OCI-LY3 (cell line): ENCODE measurements around the gene GNG13.
"Not testable (repeated sequence)": the region's sequence is repeated elsewhere in the genome, so short reads cannot be mapped to it uniquely, and the experiment has no call there.

Experiments
- H2AFZ ChIP-seq: fragments of 200-600, 300-600 bp; shearing (Covaris generic); 2 replicates; pipeline ENCODE4 v1.6.0; 2014; ENCODE audit warnings: antibody characterized with exemption, low read depth, low read length
- H3K27ac ChIP-seq: fragments of 200-600, 300-600 bp; sonication (generic); 2 replicates; pipeline ENCODE4 v1.5.1; 2014; ENCODE audit warnings: mild to moderate bottlenecking, low read length, moderate library complexity, mixed read lengths
- H3K27me3 ChIP-seq: fragments of 200-600, 300-600 bp; sonication (generic); 2 replicates; pipeline ENCODE4 v1.6.1; 2014; ENCODE audit warnings: low read depth, low read length, mixed read lengths
- H3K36me3 ChIP-seq: fragments of 200-600, 300-600 bp; sonication (generic); replicated peaks from 2 replicates; pipeline ENCODE3; 2014; ENCODE audit warnings: low read depth, low read length, mixed read lengths
- H3K4me1 ChIP-seq: fragments of 300-600, 200-600 bp; sonication (generic); 2 replicates; pipeline ENCODE4 v1.6.1; 2014; ENCODE audit warnings: low read length, mixed read lengths
- H3K4me2 ChIP-seq: fragments of 200-600, 300-600 bp; sonication (generic); 2 replicates; pipeline ENCODE4 v1.6.1; 2014; ENCODE audit warnings: low read length, mixed read lengths
- H3K4me3 ChIP-seq: fragments of 300-600, 200-600 bp; sonication (generic); 2 replicates; pipeline ENCODE4 v1.5.1; 2014; ENCODE audit warnings: antibody characterized with exemption, mild to moderate bottlenecking, low read length, moderate library complexity
- H3K79me2 ChIP-seq: fragments of 300-600, 200-600 bp; shearing (Covaris generic); 2 replicates; pipeline ENCODE4 v1.6.1; 2014; ENCODE audit warnings: mild to moderate bottlenecking, low read length, mixed read lengths
- H3K9ac ChIP-seq: fragments of 300-600, 200-600 bp; shearing (Covaris generic); 2 replicates; pipeline ENCODE4 v1.6.0; 2014; ENCODE audit warnings: mild to moderate bottlenecking, low read length, moderate library complexity
- H3K9me3 ChIP-seq: fragments of 200-600, 300-600 bp; shearing (Covaris generic); 2 replicates; pipeline ENCODE4 v1.6.1; 2014; ENCODE audit warnings: low read length, mixed read lengths; ENCODE audit not compliant: insufficient read depth
- H4K20me1 ChIP-seq: fragments of 200-600, 300-600 bp; sonication (generic); 2 replicates; pipeline ENCODE4 v1.6.1; 2016; ENCODE audit warnings: low read length, mixed read lengths; ENCODE audit not compliant: insufficient read depth
- EZH2phosphoT487 ChIP-seq: fragments of 200-600 bp; shearing (Covaris generic); IDR thresholded peaks from 2 replicates; pipeline ENCODE4 v1.6.1; 2018; ENCODE audit warnings: antibody characterized with exemption, mixed run types, low read depth
- TF ChIP-seq, protein P1 (sequence below): fragments of 200-600, 300-600 bp; sonication (generic); IDR thresholded peaks from 2 replicates; pipeline ENCODE4 v1.5.1; 2014; ENCODE audit warnings: antibody characterized with exemption, low read length, low read depth

GNG13 gene

GRCh38 chr16:822909-823297 lies 22.4 kb upstream of the GNG13 start:
- no peak overlapping the region for H2AFZ ChIP-seq
- H3K4me2 ChIP-seq = no peak overlapping the region
- H3K9me3 ChIP-seq = no peaks in the 10 kb centered on the region
- no peak overlapping the region for H3K4me3 ChIP-seq
- no peaks in the 10 kb centered on the region for H3K36me3 ChIP-seq
- TF ChIP-seq EZH2phosphoT487 = no peak
- TF ChIP-seq, protein P1, sequence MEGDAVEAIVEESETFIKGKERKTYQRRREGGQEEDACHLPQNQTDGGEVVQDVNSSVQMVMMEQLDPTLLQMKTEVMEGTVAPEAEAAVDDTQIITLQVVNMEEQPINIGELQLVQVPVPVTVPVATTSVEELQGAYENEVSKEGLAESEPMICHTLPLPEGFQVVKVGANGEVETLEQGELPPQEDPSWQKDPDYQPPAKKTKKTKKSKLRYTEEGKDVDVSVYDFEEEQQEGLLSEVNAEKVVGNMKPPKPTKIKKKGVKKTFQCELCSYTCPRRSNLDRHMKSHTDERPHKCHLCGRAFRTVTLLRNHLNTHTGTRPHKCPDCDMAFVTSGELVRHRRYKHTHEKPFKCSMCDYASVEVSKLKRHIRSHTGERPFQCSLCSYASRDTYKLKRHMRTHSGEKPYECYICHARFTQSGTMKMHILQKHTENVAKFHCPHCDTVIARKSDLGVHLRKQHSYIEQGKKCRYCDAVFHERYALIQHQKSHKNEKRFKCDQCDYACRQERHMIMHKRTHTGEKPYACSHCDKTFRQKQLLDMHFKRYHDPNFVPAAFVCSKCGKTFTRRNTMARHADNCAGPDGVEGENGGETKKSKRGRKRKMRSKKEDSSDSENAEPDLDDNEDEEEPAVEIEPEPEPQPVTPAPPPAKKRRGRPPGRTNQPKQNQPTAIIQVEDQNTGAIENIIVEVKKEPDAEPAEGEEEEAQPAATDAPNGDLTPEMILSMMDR = no peak
- no peaks in the 10 kb centered on the region for H3K4me1 ChIP-seq
- H4K20me1 ChIP-seq = no peaks in the 10 kb centered on the region
- no peaks in the 10 kb centered on the region for H3K79me2 ChIP-seq
- no peaks in the 10 kb centered on the region for H3K27me3 ChIP-seq
- H3K9ac ChIP-seq = no peak overlapping the region
- H3K27ac ChIP-seq = no peak overlapping the region

- no peaks in the 10 kb centered on the region for H3K79me2 ChIP-seq
- H3K36me3 ChIP-seq = no peaks in the 10 kb centered on the region
- no peaks in the 10 kb centered on the region for H3K9me3 ChIP-seq
- TF ChIP-seq, protein P1 = no peak
- no peak for TF ChIP-seq EZH2phosphoT487
- no peak overlapping the region for H3K27ac ChIP-seq
- H3K27me3 ChIP-seq = no peaks in the 10 kb centered on the region
- no peak overlapping the region for H3K4me2 ChIP-seq
- no peak overlapping the region for H3K4me3 ChIP-seq
- no peak overlapping the region for H2AFZ ChIP-seq
- no peak overlapping the region for H3K9ac ChIP-seq
- no peaks in the 10 kb centered on the region for H3K4me1 ChIP-seq
- no peaks in the 10 kb centered on the region for H4K20me1 ChIP-seq
Measured at GRCh38 chr16:822174-822908, 21.8 kb upstream of the GNG13 start.

GRCh38 chr16:821751-822150 lies 21.2 kb upstream of the GNG13 start:
- Histone ChIP-seq H3K9ac (no peak overlapping the region), H3K4me2 (no peak overlapping the region), H3K27me3 (no peaks in the 10 kb centered on the region), H3K4me3 (no peak overlapping the region), H4K20me1 (no peaks in the 10 kb centered on the region), H3K36me3 (no peaks in the 10 kb centered on the region), H2AFZ (no peak overlapping the region), H3K27ac (no peak overlapping the region), H3K9me3 (no peaks in the 10 kb centered on the region), H3K4me1 (no peaks in the 10 kb centered on the region), H3K79me2 (no peaks in the 10 kb centered on the region)
- TF ChIP-seq, protein P1 = no peak

- H3K4me1 ChIP-seq = no peaks in the 10 kb centered on the region
- no peaks in the 10 kb centered on the region for H3K79me2 ChIP-seq
- no peak for TF ChIP-seq EZH2phosphoT487
- TF ChIP-seq, protein P1 = no peak
- H4K20me1 ChIP-seq = no peaks in the 10 kb centered on the region
- no peak overlapping the region for H3K9ac ChIP-seq
- H3K27ac ChIP-seq = no peak overlapping the region
- no peak overlapping the region for H2AFZ ChIP-seq
- H3K9me3 ChIP-seq = no peaks in the 10 kb centered on the region
- no peak overlapping the region for H3K4me3 ChIP-seq
- no peaks in the 10 kb centered on the region for H3K27me3 ChIP-seq
- no peak overlapping the region for H3K4me2 ChIP-seq
- no peaks in the 10 kb centered on the region for H3K36me3 ChIP-seq
Measured at GRCh38 chr16:820748-821147, 20.2 kb upstream of the GNG13 start.

DNA sequence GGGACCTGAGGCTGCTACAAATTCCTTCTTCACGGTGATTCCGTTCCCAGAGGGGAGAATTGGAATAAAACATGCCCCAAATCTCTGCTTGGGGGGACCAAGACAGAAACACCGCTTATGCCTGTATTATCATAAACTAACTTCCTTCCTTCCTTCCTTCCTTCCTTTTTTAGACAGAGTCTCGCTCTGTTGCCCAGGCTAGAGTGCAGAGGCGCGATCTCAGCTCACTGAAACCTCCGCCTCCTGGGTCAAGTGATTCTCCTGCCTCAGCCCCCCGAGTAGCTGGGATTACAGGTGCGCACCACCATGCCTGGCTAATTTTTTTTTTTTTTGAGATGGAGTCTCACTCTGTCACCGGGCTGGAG lies 19.5 kb upstream of the GNG13 start:
- H4K20me1 ChIP-seq, H3K36me3 ChIP-seq, H3K4me2 ChIP-seq, H3K79me2 ChIP-seq, H2AFZ ChIP-seq, H3K27me3 ChIP-seq, H3K4me3 ChIP-seq, H3K4me1 ChIP-seq, H3K9me3 ChIP-seq, H3K27ac ChIP-seq, H3K9ac ChIP-seq: not testable (repeated sequence)
